HG03025 (cell line): Measurements from ENCODE around the gene LY6G6D.

Experiments used
- ATAC-seq: cut with Tn5 transposase; IDR thresholded peaks from one replicate; pipeline ENCODE4 v1.9.1; 2021; ENCODE audit warnings: mild to moderate bottlenecking, moderate library complexity; ENCODE audit not compliant: unreplicated experiment, low FRiP score

Gene LY6G6D

GRCh38 chr6:31717499-31718222 is 2.5 kb downstream of the LY6G6D start:
- ATAC-seq, result no peak

- ATAC-seq, result no peak
These were observed 3.1 kb downstream of the LY6G6D start for GRCh38 chr6:31718265-31718664.

- no peak for ATAC-seq
These were observed 3.9 kb downstream of the LY6G6D start for GRCh38 chr6:31719001-31719400.

GRCh38 chr6:31720196-31720770 is 5.1 kb downstream of the LY6G6D start:
- ATAC-seq, result no peak

GRCh38 chr6:31721351-31722020 is 6.3 kb downstream of the LY6G6D start, which contains the start of gene LY6G6C:
TSS of gene LY6G6C (minus strand) at chr6:31721746. CDS start at chr6:31721679, 67 bp downstream.
- no peak for ATAC-seq

GRCh38 chr6:31722173-31722572 is 7.0 kb downstream of the LY6G6D start:
- ATAC-seq, result no peak

GRCh38 chr6:31723245-31723979 is 8.3 kb downstream of the LY6G6D start, which contains the start of gene MPIG6B:
TSS of gene MPIG6B (plus strand) at chr6:31723373. CDS start at chr6:31723384, 11 bp downstream.
- ATAC-seq, result no peak

- ATAC-seq, result no peak
These were observed 9.0 kb downstream of the LY6G6D start for GRCh38 chr6:31723980-31724691.

GRCh38 chr6:31725502-31726350 is 10.6 kb downstream of the LY6G6D start:
- no peak for ATAC-seq

- no peak for ATAC-seq
These were observed 12.0 kb downstream of the LY6G6D start for GRCh38 chr6:31727034-31727716.

- no peak for ATAC-seq
These were observed 12.8 kb downstream of the LY6G6D start for GRCh38 chr6:31727717-31728671.

- ATAC-seq, result no peak
These were observed 13.8 kb downstream of the LY6G6D start, which contains the start of gene DDAH2 for GRCh38 chr6:31728767-31729514. TSS of gene DDAH2 (minus strand) at chr6:31729299. CDS start at chr6:31729161, 138 bp downstream.

GRCh38 chr6:31729515-31729978 is 14.4 kb downstream of the LY6G6D start:
- no peak for ATAC-seq

GRCh38 chr6:31729979-31730630 is 15.0 kb downstream of the LY6G6D start:
- ATAC-seq, result no peak

GRCh38 chr6:31730631-31731086 is 15.5 kb downstream of the LY6G6D start:
- ATAC-seq, result no peak

GRCh38 chr6:31732029-31732428 is 16.9 kb downstream of the LY6G6D start:
- no peak for ATAC-seq
